HEK293T (cell line): ENCODE data around the gene NYNRIN.

Experiments used
- ARNT ChIP-seq: fragments of 450-650 bp; IDR thresholded peaks from 2 replicates; pipeline ENCODE4 v1.6.1; 2017; ENCODE audit warnings: mild to moderate bottlenecking
- BHLHE40 ChIP-seq: fragments of 450-650 bp; IDR thresholded peaks from 2 replicates; pipeline ENCODE4 v1.6.1; 2016; ENCODE audit warnings: mild to moderate bottlenecking, moderate library complexity, borderline replicate concordance
- CTBP1 ChIP-seq: fragments of 450-650 bp; IDR thresholded peaks from 2 replicates; pipeline ENCODE4 v1.6.1; 2016; ENCODE audit warnings: borderline replicate concordance
- ELF4 ChIP-seq: fragments of 450-650 bp; IDR thresholded peaks from 2 replicates; pipeline ENCODE4 v1.6.1; 2017; ENCODE audit warnings: antibody characterized with exemption
- FOXK2 ChIP-seq: fragments of 450-650 bp; IDR thresholded peaks from 2 replicates; pipeline ENCODE4 v1.6.1; 2016; ENCODE audit warnings: mild to moderate bottlenecking
- FOXM1 ChIP-seq: fragments of 450-650 bp; IDR thresholded peaks from 2 replicates; pipeline ENCODE4 v1.6.1; 2017; ENCODE audit warnings: mild to moderate bottlenecking, borderline replicate concordance
- HDGF ChIP-seq: fragments of 450-650 bp; IDR thresholded peaks from 2 replicates; pipeline ENCODE4 v1.6.1; 2017; ENCODE audit warnings: antibody characterized with exemption, borderline replicate concordance
- L3MBTL2 ChIP-seq: fragments of 450-650 bp; conservative IDR thresholded peaks from 2 replicates; pipeline ENCODE4 v1.6.1; 2016; ENCODE audit warnings: mild to moderate bottlenecking
- NFRKB ChIP-seq: fragments of 450-650 bp; IDR thresholded peaks from 2 replicates; pipeline ENCODE4 v1.6.1; 2016; ENCODE audit warnings: mild to moderate bottlenecking, moderate library complexity
- PKNOX1 ChIP-seq: fragments of 450-650 bp; IDR thresholded peaks from 2 replicates; pipeline ENCODE4 v1.6.1; 2016
- SP1 ChIP-seq: fragments of 450-650 bp; IDR thresholded peaks from 2 replicates; pipeline ENCODE4 v1.6.1; 2017
- SUZ12 ChIP-seq: fragments of 450-650 bp; IDR thresholded peaks from 2 replicates; pipeline ENCODE4 v1.6.1; 2016; ENCODE audit warnings: mild to moderate bottlenecking
- TARDBP ChIP-seq: fragments of 450-650 bp; IDR thresholded peaks from 2 replicates; pipeline ENCODE4 v1.6.1; 2016
- ZNF384 ChIP-seq: fragments of 450-650 bp; IDR thresholded peaks from 2 replicates; pipeline ENCODE4 v1.6.1; 2016

GRCh38 chr14:24387009-24387345 is 11.8 kb upstream of the NYNRIN start:
- TF ChIP-seq ELF4 (no peak), SUZ12 (no peak), BHLHE40 (no peak), ZNF384 (no peak), ARNT (no peak), PKNOX1 (no peak), FOXM1 (no peak), TARDBP (no peak), L3MBTL2 (no peak), NFRKB (no peak), SP1 (no peak), CTBP1 (no peak), HDGF (no peak), FOXK2 (no peak)
